Loucy (cell line): ENCODE results near the gene GIGYF2.

Experiments used
- EZH2phosphoT487 ChIP-seq: fragments of 200-600 bp; IDR thresholded peaks from 2 replicates; pipeline ENCODE4 v1.6.1; 2018; ENCODE audit warnings: antibody characterized with exemption, mild to moderate bottlenecking, moderate library complexity, borderline replicate concordance
- TF ChIP-seq, protein P1 (sequence below): fragments of 200-600 bp; sonication (generic); conservative IDR thresholded peaks from 2 replicates; pipeline ENCODE4 v1.5.1; 2014; ENCODE audit warnings: mild to moderate bottlenecking, antibody characterized with exemption, low read length

DNA sequence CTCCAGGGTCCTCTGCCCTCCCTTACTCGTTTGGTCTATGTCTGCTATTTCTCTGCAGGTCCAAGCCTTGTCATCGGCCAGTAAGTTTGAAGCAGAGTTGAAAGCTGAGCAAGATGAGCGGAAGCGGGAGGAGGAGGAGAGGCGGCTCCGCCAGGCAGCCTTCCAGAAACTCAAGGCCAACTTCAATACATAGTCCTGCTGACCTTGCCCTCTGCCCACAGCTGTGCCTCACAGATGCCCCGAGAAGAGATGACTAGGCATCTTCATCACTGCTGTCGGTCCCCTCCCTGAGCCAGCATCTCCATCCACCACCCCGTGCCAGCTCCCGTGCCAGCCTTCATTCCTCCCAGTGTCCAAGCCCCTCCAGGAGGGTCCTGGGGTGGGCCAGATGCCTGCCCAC lies 15.6 kb upstream of the GIGYF2 start:
- TF ChIP-seq, protein P1, sequence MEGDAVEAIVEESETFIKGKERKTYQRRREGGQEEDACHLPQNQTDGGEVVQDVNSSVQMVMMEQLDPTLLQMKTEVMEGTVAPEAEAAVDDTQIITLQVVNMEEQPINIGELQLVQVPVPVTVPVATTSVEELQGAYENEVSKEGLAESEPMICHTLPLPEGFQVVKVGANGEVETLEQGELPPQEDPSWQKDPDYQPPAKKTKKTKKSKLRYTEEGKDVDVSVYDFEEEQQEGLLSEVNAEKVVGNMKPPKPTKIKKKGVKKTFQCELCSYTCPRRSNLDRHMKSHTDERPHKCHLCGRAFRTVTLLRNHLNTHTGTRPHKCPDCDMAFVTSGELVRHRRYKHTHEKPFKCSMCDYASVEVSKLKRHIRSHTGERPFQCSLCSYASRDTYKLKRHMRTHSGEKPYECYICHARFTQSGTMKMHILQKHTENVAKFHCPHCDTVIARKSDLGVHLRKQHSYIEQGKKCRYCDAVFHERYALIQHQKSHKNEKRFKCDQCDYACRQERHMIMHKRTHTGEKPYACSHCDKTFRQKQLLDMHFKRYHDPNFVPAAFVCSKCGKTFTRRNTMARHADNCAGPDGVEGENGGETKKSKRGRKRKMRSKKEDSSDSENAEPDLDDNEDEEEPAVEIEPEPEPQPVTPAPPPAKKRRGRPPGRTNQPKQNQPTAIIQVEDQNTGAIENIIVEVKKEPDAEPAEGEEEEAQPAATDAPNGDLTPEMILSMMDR: no peak
- no peak for TF ChIP-seq EZH2phosphoT487
